GM12878 (cell line): ENCODE data around the gene DEFB108B. TPM values are rescaled to one million over a fixed set of nuclear protein-coding genes. Genes with fewer than 3 reads are reported as not detected.

Experiments
- polyA plus RNA-seq, 11 experiments: library from polyadenylated mRNA; depleted of rRNA in 4 of 11; unstranded in 6 of 11; stranded (reverse) in 5 of 11; fragments of >200 nt; fragmentation: Nextera tagmentation in 4 of 11; fragmentation: Illumina TruSeq in 1 of 11; extraction: Ambion mirVana in 4 of 11; extraction: Trizol in 1 of 11; gene quantifications; 1 replicate in 1 of 11; 2 replicates in 10 of 11; pipeline versions ENCODE4 v1.2.1 to v1.2.3, GENCODE V29; 2011 to 2016; ENCODE audit warnings: inconsistent platforms in 2 of 11, missing spikeins in 2 of 11, low read depth in 1 of 11
- small RNA-seq: library from RNA; depleted of rRNA; stranded (forward); fragments of <200 nt; gene quantifications from one replicate; pipeline ENCODE3, GENCODE V24; 2014
- total RNA-seq, 4 experiments: library from RNA; depleted of rRNA in 3 of 4; stranded (reverse); fragments of >200 nt in 3 of 4; fragmentation: Illumina TruSeq in 1 of 4; extraction: Trizol in 1 of 4; gene quantifications; 2 replicates each; pipeline versions ENCODE4 v1.2.1 to v1.2.3, GENCODE V29; 2013 to 2021

Gene DEFB108B
- total and polyA plus RNA-seq, 10 of the 15 experiments (the other 5 are each of a cell fraction or from before 2014, with no cell fraction given): not detected

Small RNA genes within 50 kb of the gene (small RNA-seq; reads per million reads assigned to genes)
- gene RNA5SP342: not detected

Other genes starting within 250 kb of the DEFB108B start
- gene DEFB131B, start 45.3 kb downstream of the DEFB108B start, total RNA-seq (2014; rRNA removed): not detected in 2 replicates
- not detected in 2 replicates for gene DEFB131B, start 45.3 kb downstream of the DEFB108B start, total RNA-seq (2014; rRNA removed; fragmentation: Illumina TruSeq; extraction: Trizol)
- not detected in 2 replicates for gene DEFB131B, start 45.3 kb downstream of the DEFB108B start, total RNA-seq (2021)
- not detected in 2 replicates for gene DEFB131B, start 45.3 kb downstream of the DEFB108B start, polyA plus RNA-seq (2011; rRNA removed)
- gene DEFB131B, start 45.3 kb downstream of the DEFB108B start, polyA plus RNA-seq (2014; fragmentation: Illumina TruSeq; extraction: Trizol): not detected in 2 replicates
- gene DEFB131B, start 45.3 kb downstream of the DEFB108B start, polyA plus RNA-seq (2014; fragmentation: Nextera tagmentation; extraction: Ambion mirVana): not detected
- gene DEFB131B, start 45.3 kb downstream of the DEFB108B start, polyA plus RNA-seq (2014; rRNA removed): not detected in 2 replicates
- not detected for gene DEFB131B, start 45.3 kb downstream of the DEFB108B start, polyA plus RNA-seq (2016; fragmentation: Nextera tagmentation; extraction: Ambion mirVana)
- 6.2 and 8.5 TPM in 2 replicates for gene XNDC1N, start 95.4 kb downstream of the DEFB108B start, total RNA-seq (2014; rRNA removed)
- gene XNDC1N, start 95.4 kb downstream of the DEFB108B start, total RNA-seq (2014; rRNA removed; fragmentation: Illumina TruSeq; extraction: Trizol): 12.8 and 13.6 TPM in 2 replicates
- gene XNDC1N, start 95.4 kb downstream of the DEFB108B start, total RNA-seq (2021): 9.8 and 10.4 TPM in 2 replicates
- 6.2 and 8.2 TPM in 2 replicates for gene XNDC1N, start 95.4 kb downstream of the DEFB108B start, polyA plus RNA-seq (2011; rRNA removed)
- gene XNDC1N, start 95.4 kb downstream of the DEFB108B start, polyA plus RNA-seq (2014; fragmentation: Illumina TruSeq; extraction: Trizol): 5.7 and 9.7 TPM in 2 replicates
- gene XNDC1N, start 95.4 kb downstream of the DEFB108B start, polyA plus RNA-seq (2014; fragmentation: Nextera tagmentation; extraction: Ambion mirVana): 10 to 100 TPM in 1 of 2 experiments, 1 to 10 TPM in 1; 8.2 to 13.7 TPM
- gene XNDC1N, start 95.4 kb downstream of the DEFB108B start, polyA plus RNA-seq (2014; rRNA removed): 6.1 and 9.2 TPM in 2 replicates
- gene XNDC1N, start 95.4 kb downstream of the DEFB108B start, polyA plus RNA-seq (2016; fragmentation: Nextera tagmentation; extraction: Ambion mirVana): 10 to 100 TPM; 11.1 to 12.8 TPM
- gene RNF121, start 95.8 kb downstream of the DEFB108B start, total RNA-seq (2014; rRNA removed): 41.5 and 42.4 TPM in 2 replicates
- gene RNF121, start 95.8 kb downstream of the DEFB108B start, total RNA-seq (2014; rRNA removed; fragmentation: Illumina TruSeq; extraction: Trizol): 23.1 and 27.8 TPM in 2 replicates
- 42.9 and 46.0 TPM in 2 replicates for gene RNF121, start 95.8 kb downstream of the DEFB108B start, total RNA-seq (2021)
- 61.2 and 73.7 TPM in 2 replicates for gene RNF121, start 95.8 kb downstream of the DEFB108B start, polyA plus RNA-seq (2011; rRNA removed)
- gene RNF121, start 95.8 kb downstream of the DEFB108B start, polyA plus RNA-seq (2014; fragmentation: Illumina TruSeq; extraction: Trizol): 36.7 and 47.2 TPM in 2 replicates
- gene RNF121, start 95.8 kb downstream of the DEFB108B start, polyA plus RNA-seq (2014; fragmentation: Nextera tagmentation; extraction: Ambion mirVana): 10 to 100 TPM in 1 of 2 experiments, 1 to 10 TPM in 1; 8.6 to 19.0 TPM
- 43.7 and 52.5 TPM in 2 replicates for gene RNF121, start 95.8 kb downstream of the DEFB108B start, polyA plus RNA-seq (2014; rRNA removed)
- 10 to 100 TPM; 19.4 to 22.2 TPM for gene RNF121, start 95.8 kb downstream of the DEFB108B start, polyA plus RNA-seq (2016; fragmentation: Nextera tagmentation; extraction: Ambion mirVana)
- 4.9 and 5.5 TPM in 2 replicates for gene IL18BP, start 165.7 kb downstream of the DEFB108B start, total RNA-seq (2014; rRNA removed)
- gene IL18BP, start 165.7 kb downstream of the DEFB108B start, total RNA-seq (2014; rRNA removed; fragmentation: Illumina TruSeq; extraction: Trizol): 5.0 and 5.9 TPM in 2 replicates
- gene IL18BP, start 165.7 kb downstream of the DEFB108B start, total RNA-seq (2021): 16.3 and 19.0 TPM in 2 replicates
- 9.2 and 11.8 TPM in 2 replicates for gene IL18BP, start 165.7 kb downstream of the DEFB108B start, polyA plus RNA-seq (2011; rRNA removed)
- gene IL18BP, start 165.7 kb downstream of the DEFB108B start, polyA plus RNA-seq (2014; fragmentation: Illumina TruSeq; extraction: Trizol): 13.7 and 15.9 TPM in 2 replicates
- gene IL18BP, start 165.7 kb downstream of the DEFB108B start, polyA plus RNA-seq (2014; fragmentation: Nextera tagmentation; extraction: Ambion mirVana): 1 to 10 TPM; 2.6 to 3.5 TPM
- gene IL18BP, start 165.7 kb downstream of the DEFB108B start, polyA plus RNA-seq (2014; rRNA removed): 18.1 and 23.4 TPM in 2 replicates
- gene IL18BP, start 165.7 kb downstream of the DEFB108B start, polyA plus RNA-seq (2016; fragmentation: Nextera tagmentation; extraction: Ambion mirVana): 10 to 100 TPM; 10.2 to 11.1 TPM
- 82.3 and 88.1 TPM in 2 replicates for gene NUMA1, start 247.3 kb downstream of the DEFB108B start, total RNA-seq (2014; rRNA removed)
- 44.3 TPM in 2 replicates for gene NUMA1, start 247.3 kb downstream of the DEFB108B start, total RNA-seq (2014; rRNA removed; fragmentation: Illumina TruSeq; extraction: Trizol)
- 102 and 111 TPM in 2 replicates for gene NUMA1, start 247.3 kb downstream of the DEFB108B start, total RNA-seq (2021)
- gene NUMA1, start 247.3 kb downstream of the DEFB108B start, polyA plus RNA-seq (2011; rRNA removed): 32.7 and 61.5 TPM in 2 replicates
- 36.7 and 60.6 TPM in 2 replicates for gene NUMA1, start 247.3 kb downstream of the DEFB108B start, polyA plus RNA-seq (2014; fragmentation: Illumina TruSeq; extraction: Trizol)
- gene NUMA1, start 247.3 kb downstream of the DEFB108B start, polyA plus RNA-seq (2014; fragmentation: Nextera tagmentation; extraction: Ambion mirVana): 1 to 10 TPM; 5.5 to 7.1 TPM
- gene NUMA1, start 247.3 kb downstream of the DEFB108B start, polyA plus RNA-seq (2014; rRNA removed): 77.3 and 84.6 TPM in 2 replicates
- 10 to 100 TPM; 58.1 to 63.5 TPM for gene NUMA1, start 247.3 kb downstream of the DEFB108B start, polyA plus RNA-seq (2016; fragmentation: Nextera tagmentation; extraction: Ambion mirVana)
- 4.0 and 5.6 TPM in 2 replicates for gene LRRC51, start 247.7 kb downstream of the DEFB108B start, total RNA-seq (2014; rRNA removed)
- gene LRRC51, start 247.7 kb downstream of the DEFB108B start, total RNA-seq (2014; rRNA removed; fragmentation: Illumina TruSeq; extraction: Trizol): 4.1 and 4.7 TPM in 2 replicates
- 2.6 and 5.5 TPM in 2 replicates for gene LRRC51, start 247.7 kb downstream of the DEFB108B start, total RNA-seq (2021)
- 6.1 and 8.6 TPM in 2 replicates for gene LRRC51, start 247.7 kb downstream of the DEFB108B start, polyA plus RNA-seq (2011; rRNA removed)
- 6.4 and 11.7 TPM in 2 replicates for gene LRRC51, start 247.7 kb downstream of the DEFB108B start, polyA plus RNA-seq (2014; fragmentation: Illumina TruSeq; extraction: Trizol)
- gene LRRC51, start 247.7 kb downstream of the DEFB108B start, polyA plus RNA-seq (2014; fragmentation: Nextera tagmentation; extraction: Ambion mirVana): 1 to 10 TPM; 4.7 to 6.2 TPM
- 7.5 and 7.8 TPM in 2 replicates for gene LRRC51, start 247.7 kb downstream of the DEFB108B start, polyA plus RNA-seq (2014; rRNA removed)
- gene LRRC51, start 247.7 kb downstream of the DEFB108B start, polyA plus RNA-seq (2016; fragmentation: Nextera tagmentation; extraction: Ambion mirVana): 1 to 10 TPM; 3.1 to 6.1 TPM